ENCODE data around the gene CPNE8.

Gene CPNE8

DNA sequence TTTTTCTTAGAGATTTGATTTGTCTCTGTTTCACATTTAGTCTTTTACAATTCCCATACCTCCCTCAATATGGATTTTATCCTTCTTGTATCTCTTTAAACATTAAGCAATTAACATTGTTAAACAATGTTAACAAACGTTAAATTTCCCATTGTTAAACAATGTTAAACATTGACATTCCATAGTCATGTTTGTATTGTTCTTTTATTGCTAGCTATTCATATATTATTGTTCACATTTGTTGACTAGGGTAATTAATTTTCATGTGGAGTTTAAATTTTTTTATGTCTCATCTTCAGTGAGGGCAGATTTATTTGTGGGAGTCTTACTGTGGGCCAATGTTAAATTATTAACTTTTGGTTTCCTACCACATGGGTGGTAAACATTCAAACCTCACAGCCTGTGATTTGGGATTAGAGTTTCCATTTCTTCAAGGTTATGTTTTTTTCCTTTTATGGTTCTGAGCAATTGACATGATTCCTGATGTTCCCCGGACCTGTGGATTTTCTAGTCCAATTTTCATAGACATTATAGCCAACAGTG, 294.5 kb downstream of the CPNE8 start:
- no peak for DNase-seq

DNA sequence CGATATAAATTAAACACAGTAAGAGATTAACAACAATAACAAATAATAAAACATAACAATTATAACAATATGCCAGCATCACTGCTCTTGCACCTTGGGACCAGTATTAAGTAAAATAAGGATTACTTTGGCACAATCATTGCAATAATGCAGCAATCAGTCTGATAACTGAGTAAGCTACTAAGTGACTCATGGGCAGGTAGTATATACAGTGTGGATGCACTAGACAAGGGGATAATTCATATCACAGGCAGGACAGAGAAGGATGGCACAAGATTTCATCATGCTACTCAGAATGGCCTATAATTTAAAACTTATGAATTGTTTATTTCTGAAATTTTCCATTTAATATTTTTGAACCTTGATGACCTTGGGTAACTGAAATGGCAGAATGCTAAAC, 298.1 kb downstream of the CPNE8 start:
- no peak for DNase-seq

All from CD4-positive, alpha-beta T cell treated with Interleukin-6 for 4 hours (primary cell).